ENCODE results near the gene FLYWCH2. TPM values are rescaled to one million over a fixed set of nuclear protein-coding genes. Genes with fewer than 3 reads are reported as not detected.

The FLYWCH2 gene
- total and polyA plus RNA-seq, 2 of the 13 experiments (the other 11 are each of a cell fraction or from before 2014, with no cell fraction given): 16.9 to 19.8 TPM

DNA sequence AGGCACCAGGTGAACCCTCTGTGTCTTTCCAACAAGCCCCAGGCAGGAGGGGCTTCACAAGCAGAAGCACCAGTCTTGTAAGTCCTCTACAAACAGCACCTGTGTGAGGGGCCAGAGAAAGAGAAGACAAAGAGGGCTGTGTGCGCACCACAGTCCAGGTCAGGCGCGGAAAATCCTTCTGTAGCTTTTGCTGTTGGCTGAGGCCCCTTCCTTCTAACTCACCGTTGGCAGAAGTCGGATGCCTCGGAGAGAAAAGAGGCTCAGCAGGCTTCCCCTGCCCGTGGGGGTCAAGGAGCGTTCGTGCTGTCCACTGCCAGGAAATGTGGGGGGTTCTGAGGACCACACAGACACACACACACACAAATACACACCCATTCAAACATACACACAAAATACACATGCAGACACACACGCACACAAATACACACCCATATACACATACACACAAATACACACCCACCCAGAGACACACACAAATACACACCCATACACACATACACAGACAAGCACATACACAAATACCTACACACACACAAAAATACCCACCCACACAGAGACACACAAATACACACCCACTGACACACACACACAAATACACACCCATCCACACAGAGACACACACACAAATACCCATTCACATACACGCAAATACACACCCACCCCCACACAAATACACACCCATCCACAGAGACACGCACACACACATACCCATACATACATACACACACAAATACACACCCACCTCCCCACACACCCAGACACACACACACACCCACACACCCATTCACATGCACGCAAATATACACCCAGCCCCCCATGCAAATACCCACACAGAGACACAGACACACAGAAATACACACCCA, 46.1 kb upstream of the FLYWCH2 start (continued):
- TF ChIP-seq, protein P1, sequence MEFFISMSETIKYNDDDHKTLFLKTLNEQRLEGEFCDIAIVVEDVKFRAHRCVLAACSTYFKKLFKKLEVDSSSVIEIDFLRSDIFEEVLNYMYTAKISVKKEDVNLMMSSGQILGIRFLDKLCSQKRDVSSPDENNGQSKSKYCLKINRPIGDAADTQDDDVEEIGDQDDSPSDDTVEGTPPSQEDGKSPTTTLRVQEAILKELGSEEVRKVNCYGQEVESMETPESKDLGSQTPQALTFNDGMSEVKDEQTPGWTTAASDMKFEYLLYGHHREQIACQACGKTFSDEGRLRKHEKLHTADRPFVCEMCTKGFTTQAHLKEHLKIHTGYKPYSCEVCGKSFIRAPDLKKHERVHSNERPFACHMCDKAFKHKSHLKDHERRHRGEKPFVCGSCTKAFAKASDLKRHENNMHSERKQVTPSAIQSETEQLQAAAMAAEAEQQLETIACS (CRISPR knock-in tag; IDR thresholded peaks at IDR 0.05): no peak

GRCh38 chr16:2838928-2839327, 44.1 kb upstream of the FLYWCH2 start:
- Histone ChIP-seq H3K4me1 (ENCODE audit: insufficient read depth, low read length) (peaks cover 39% of the 10 kb centered on the region), H3K4me3 (replicated peaks in 1 of 3; ENCODE audit: insufficient read depth in 1 of 3, low read depth in 2 of 3, low read length in 3 of 3) (no peak overlapping the region), H3K4me2 (ENCODE audit: low read depth, low read length) (no peak overlapping the region), H3K27ac (ENCODE audit: extremely low read length, insufficient read depth, low read length) (no peak overlapping the region), H4K20me1 (ENCODE audit: insufficient read depth, low read length) (no peaks in the 10 kb centered on the region), H3K36me3 (replicated peaks in 1 of 2; ENCODE audit: control insufficient read depth in 1 of 2, insufficient read depth in 2 of 2, low read length in 2 of 2) (no peaks in the 10 kb centered on the region), H2AFZ (ENCODE audit: low read length) (no peak overlapping the region), H3K9ac (ENCODE audit: insufficient read depth, low read depth, low read length) (no peak overlapping the region), H3K27me3 (ENCODE audit: control insufficient read depth in 1 of 2, insufficient read depth in 2 of 2, low read length in 2 of 2) (peaks cover 3 to 4% of the 10 kb centered on the region in 2 experiments; a peak in 2 of 5 replicates), H3K79me2 (ENCODE audit: insufficient read depth, low read length) (no peaks in the 10 kb centered on the region), H3K9me3 (ENCODE audit: low read length) (no peaks in the 10 kb centered on the region)
- ATAC-seq (peak; percentile 91), DNase-seq (ENCODE audit: low spot score) (peak; percentile 72), FAIRE-seq (peak; percentile 73)
- ChIA-PET POLR2A (interaction anchor here (1.4 to 1.8 kb wide), 3 partner anchors 9 to 67 kb away, joined by 7 to 19 read pairs (median 9); partner anchors contain the start of gene ZG16B), CTCF (ENCODE audit: low intra/inter-chr PET ratio, low total read pairs) (interaction anchor here (0.6 to 3.0 kb wide), 6 partner anchors 30 to 88 kb away, joined by 3 to 19 read pairs (median 6); no protein-coding TSS in a partner anchor)
- intact Hi-C loops (cut with micrococcal nuclease; ENCODE audit: unreplicated experiment): loop anchor here (1.0 to 2.0 kb wide), 3 partner anchors 16 to 80 kb away; no protein-coding TSS in a partner anchor
- BruUV-seq (replicated peaks): no TSS peak
- in situ Hi-C loops (cut with HindIII; ENCODE audit: extremely low pct_ligation_motif_present, low pct_unique_long_range_greater_than_20kb): loop anchor here (5.0 kb wide), 2 partner anchors 33 to 73 kb away; partner anchors contain the start of gene FLYWCH1
- 7% methylated on average over 3 of the region's 12 CpGs for WGBS (ENCODE audit: low lambda C conversion rate)
- TF ChIP-seq NFIC (IDR thresholded peaks at IDR 0.05; ENCODE audit: low read length): no peak
- no peak for TF ChIP-seq NFYB (CRISPR knock-in tag; IDR thresholded peaks at IDR 0.05)
- no peak for TF ChIP-seq NFAT5 (CRISPR knock-in tag; IDR thresholded peaks at IDR 0.05)
- TF ChIP-seq E2F2 (CRISPR knock-in tag; IDR thresholded peaks at IDR 0.05; ENCODE audit: borderline replicate concordance): no peak
- no peak for TF ChIP-seq ZBTB43 (CRISPR knock-in tag; conservative IDR thresholded peaks at IDR 0.05)
- peak; percentile 81 for TF ChIP-seq ZNF350 (CRISPR knock-in tag; IDR thresholded peaks at IDR 0.05; ENCODE audit: borderline replicate concordance, low read depth)
- TF ChIP-seq KLF15 (CRISPR knock-in tag; IDR thresholded peaks at IDR 0.05; ENCODE audit: borderline replicate concordance): no peak
- TF ChIP-seq ZNF572 (CRISPR knock-in tag; IDR thresholded peaks at IDR 0.05): peak; percentile 81; the same call in 1 of the 2 replicates

All from HepG2 (cell line).